OCI-LY1 (cell line): Measurements from ENCODE around the gene SLC5A12.
A peak's percentile ranks its signal among the peaks of the same experiment; 100 is the strongest.

Experiments
- H2AFZ ChIP-seq: fragments of 200-600 bp; sonication (generic), shearing (Covaris generic); 2 replicates; pipeline ENCODE4 v1.6.0; 2014; ENCODE audit warnings: antibody characterized with exemption, mild to moderate bottlenecking, low read length
- H3F3A ChIP-seq: fragments of 200-600 bp; sonication (generic), shearing (Covaris generic); 2 replicates; pipeline ENCODE4 v1.6.0; 2014; ENCODE audit warnings: mild to moderate bottlenecking, antibody characterized with exemption, low read length, moderate library complexity; ENCODE audit not compliant: insufficient read depth
- H3K27ac ChIP-seq: fragments of 200-600 bp; sonication (generic); 2 replicates; pipeline ENCODE4 v1.5.1; 2014; ENCODE audit warnings: low read length, mixed run types, mild to moderate bottlenecking, low read depth; ENCODE audit not compliant: poor library complexity, severe bottlenecking
- H3K27me3 ChIP-seq: fragments of 200-600 bp; sonication (generic); 2 replicates; pipeline ENCODE4 v1.6.0; 2014; ENCODE audit warnings: antibody characterized with exemption, mild to moderate bottlenecking, low read length, moderate library complexity; ENCODE audit not compliant: insufficient read depth
- H3K36me3 ChIP-seq: fragments of 200-600 bp; sonication (generic); 2 replicates; pipeline ENCODE4 v1.6.1; 2014; ENCODE audit warnings: mild to moderate bottlenecking, antibody characterized with exemption, low read length, moderate library complexity, mixed read lengths; ENCODE audit not compliant: insufficient read depth
- H3K4me1 ChIP-seq: fragments of 200-600 bp; sonication (generic); 2 replicates; pipeline ENCODE4 v1.5.1; 2014; ENCODE audit warnings: mild to moderate bottlenecking, low read length, moderate library complexity; ENCODE audit not compliant: insufficient read depth, severe bottlenecking
- H3K4me2 ChIP-seq: fragments of 200-600 bp; sonication (generic), shearing (Covaris generic); 2 replicates; pipeline ENCODE4 v1.6.1; 2014; ENCODE audit warnings: low read length
- H3K4me3 ChIP-seq: fragments of 200-600 bp; sonication (generic); 2 replicates; pipeline ENCODE4 v1.5.1; 2014; ENCODE audit warnings: low read length, low read depth, mild to moderate bottlenecking, mixed read lengths; ENCODE audit not compliant: poor library complexity, severe bottlenecking
- H3K79me2 ChIP-seq: fragments of 200-600 bp; shearing (Covaris generic); 2 replicates; pipeline ENCODE4 v1.6.1; 2016; ENCODE audit warnings: mixed run types, low read length, mixed read lengths; ENCODE audit not compliant: insufficient read depth
- H3K9ac ChIP-seq: fragments of 200-600 bp; sonication (generic), shearing (Covaris generic); 2 replicates; pipeline ENCODE4 v1.6.1; 2014; ENCODE audit warnings: mild to moderate bottlenecking, low read length, mixed read lengths
- H3K9me2 ChIP-seq: fragments of 200-600 bp; sonication (generic), shearing (Covaris generic); 2 replicates; pipeline ENCODE4 v1.6.1; 2014; ENCODE audit warnings: low read depth, mild to moderate bottlenecking, low read length, mixed read lengths
- H3K9me3 ChIP-seq: fragments of 200-600 bp; shearing (Covaris generic); 2 replicates; pipeline ENCODE4 v1.6.1; 2014; ENCODE audit warnings: low read length, mixed read lengths
- H4K20me1 ChIP-seq: fragments of 200-600 bp; sonication (generic), shearing (Covaris generic); 2 replicates; pipeline ENCODE4 v1.6.0; 2016; ENCODE audit warnings: mild to moderate bottlenecking, low read length; ENCODE audit not compliant: insufficient read depth
- CTCF ChIP-seq: fragments of 200-600 bp; sonication (generic), shearing (Covaris generic); IDR thresholded peaks from 2 replicates; pipeline ENCODE4 v1.5.1; 2017; ENCODE audit warnings: mild to moderate bottlenecking, antibody characterized with exemption, low read length, moderate library complexity, mixed read lengths
- EZH2 ChIP-seq: fragments of 200-600 bp; sonication (generic), shearing (Covaris generic); IDR thresholded peaks from 2 replicates; pipeline ENCODE4 v1.8.0; 2017; ENCODE audit warnings: borderline replicate concordance, mixed run types, mild to moderate bottlenecking, antibody characterized with exemption, low read length, moderate library complexity, mixed read lengths

SLC5A12 gene

DNA sequence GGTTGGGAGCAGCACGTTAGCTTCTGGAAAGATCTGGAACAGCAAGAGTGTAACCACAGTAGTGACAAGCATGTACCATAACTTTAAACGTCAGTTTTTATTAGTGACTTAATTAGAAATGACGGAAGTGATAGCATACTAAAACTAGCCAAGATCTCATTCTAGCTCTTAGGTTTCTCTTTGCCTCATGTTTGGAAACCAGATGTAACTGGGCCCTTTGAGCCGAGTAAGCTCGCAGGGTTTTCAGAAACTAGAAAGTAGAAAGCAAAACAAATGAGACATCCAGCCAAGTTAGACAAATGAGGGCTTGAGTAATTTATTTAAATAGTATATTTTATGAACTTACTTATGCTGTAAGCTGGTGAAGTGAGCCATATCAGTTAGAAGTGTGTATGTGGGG is 40.2 kb upstream of the SLC5A12 start:
- no peaks in the 10 kb centered on the region for H3K9me3 ChIP-seq
- TF ChIP-seq EZH2 (no peak), CTCF (no peak)
- peaks cover 98% of the 10 kb centered on the region for H3K4me1 ChIP-seq
- H2AFZ ChIP-seq: 0 out of 2 replicates have a peak overlapping the region, but pooled peaks have one; percentile 3
- H3K9ac ChIP-seq: peak overlapping the region; percentile 63
- no peaks in the 10 kb centered on the region for H3K36me3 ChIP-seq
- H3K9me2 ChIP-seq: no peaks in the 10 kb centered on the region
- no peaks in the 10 kb centered on the region; the same call in 1 of the 2 replicates for H3F3A ChIP-seq
- H3K27ac ChIP-seq: peak overlapping the region; percentile 95
- no peaks in the 10 kb centered on the region for H3K79me2 ChIP-seq
- H3K27me3 ChIP-seq: no peaks in the 10 kb centered on the region
- H4K20me1 ChIP-seq: no peaks in the 10 kb centered on the region
- no peak overlapping the region for H3K4me3 ChIP-seq
- peak overlapping the region; percentile 45 for H3K4me2 ChIP-seq

GRCh38 chr11:26761361-26761809 is 39.5 kb upstream of the SLC5A12 start:
- Histone ChIP-seq H3K9me2 (no peaks in the 10 kb centered on the region), H3K9ac (peak overlapping the region; percentile 63), H3F3A (no peaks in the 10 kb centered on the region; the same call in 1 of the 2 replicates), H3K27ac (peak overlapping the region; percentile 95), H3K4me2 (peak overlapping the region; percentile 45), H3K4me3 (no peak overlapping the region), H4K20me1 (no peaks in the 10 kb centered on the region), H3K27me3 (no peaks in the 10 kb centered on the region), H2AFZ (peak overlapping the region; percentile 31; the same call in 1 of the 2 replicates), H3K79me2 (no peaks in the 10 kb centered on the region), H3K36me3 (no peaks in the 10 kb centered on the region), H3K9me3 (0 out of 2 replicates have a peak, but pooled peaks cover 3% of the 10 kb centered on the region), H3K4me1 (peaks cover 93% of the 10 kb centered on the region)
- TF ChIP-seq CTCF (no peak), EZH2 (no peak)

- Histone ChIP-seq H3K27me3 (no peaks in the 10 kb centered on the region), H4K20me1 (no peaks in the 10 kb centered on the region)
Measured at GRCh38 chr11:26757995-26758394, 36.1 kb upstream of the SLC5A12 start.

More at GRCh38 chr11:26757995-26758394, 36.1 kb upstream of the SLC5A12 start:
- no peak overlapping the region for H3K4me3 ChIP-seq
- 0 out of 2 replicates have a peak, but pooled peaks cover 3% of the 10 kb centered on the region for H3K9me3 ChIP-seq
- no peaks in the 10 kb centered on the region for H3K79me2 ChIP-seq
- H3K9me2 ChIP-seq: no peaks in the 10 kb centered on the region
- H3K27ac ChIP-seq: peak overlapping the region; percentile 95
- peaks cover 94% of the 10 kb centered on the region for H3K4me1 ChIP-seq
- H3K9ac ChIP-seq: no peak overlapping the region
- no peak overlapping the region for H2AFZ ChIP-seq
- H3K4me2 ChIP-seq: no peak overlapping the region
- H3F3A ChIP-seq: no peaks in the 10 kb centered on the region
- H3K36me3 ChIP-seq: no peaks in the 10 kb centered on the region
- TF ChIP-seq EZH2 (no peak), CTCF (no peak)
